Ovary (tissue), 9 donors: ENCODE measurements around the gene ADGRV1. TPM values are rescaled to one million over a fixed set of nuclear protein-coding genes. Genes with fewer than 3 reads are reported as not detected.
"Not testable (repeated sequence)": the region's sequence is repeated elsewhere in the genome, so short reads cannot be mapped to it uniquely, and the experiment has no call there.

ENCODE experiments used
- DNase-seq, 5 donors: peaks; one replicate each; pipeline ENCODE4 v3.0.0-alpha.2; 2019 to 2020
- H3K27ac ChIP-seq, 2 donors: fragments of 200-600 bp; one replicate each; pipeline versions ENCODE4 v1.5.1 to v1.8.0; 2019 to 2022
- H3K27me3 ChIP-seq: fragments of 200-600 bp; one replicate; pipeline ENCODE4 v1.8.0; 2022
- H3K36me3 ChIP-seq: fragments of 200-600 bp; sonication (generic); one replicate; pipeline ENCODE4 v1.5.1; 2019
- H3K4me1 ChIP-seq: one replicate; pipeline ENCODE4 v1.8.1; 2013; ENCODE audit warnings: mild to moderate bottlenecking, moderate library complexity; ENCODE audit not compliant: insufficient read depth
- H3K4me3 ChIP-seq: fragments of 200-600 bp; sonication (generic); one replicate; pipeline ENCODE4 v1.5.1; 2017
- H3K9me3 ChIP-seq, 2 donors: fragments of 200-600 bp in 1 of 2; sonication (generic) in 1 of 2; one replicate each; pipeline versions ENCODE4 v1.5.1 to v1.8.1; 2013 to 2019; ENCODE audit warnings: mild to moderate bottlenecking in 1 of 2, moderate library complexity in 1 of 2
- EP300 ChIP-seq: sonication (generic); formaldehyde crosslinking; IDR thresholded peaks from one replicate; pipeline ENCODE4 v1.6.1; 2017; ENCODE audit warnings: antibody characterized with exemption
- POLR2A ChIP-seq: fragments of 450-650 bp; IDR thresholded peaks from one replicate; pipeline ENCODE4 v1.6.1; 2017; ENCODE audit warnings: antibody characterized with exemption, mild to moderate bottlenecking, moderate library complexity
- WGBS, 3 donors: extraction: QIAGEN DNeasy Blood & Tissue Kit in 1 of 3; methylation state at CpG; one replicate each; pipeline versions ENCODE4 v1.1.5 to v1.1.7; 2013 to 2017; 5-methylcytosine and 5-hydroxymethylcytosine counted together
- intact Hi-C, 4 donors: fragments of 100-400 bp; cut with DNase I; formaldehyde crosslinking; loops; one replicate each; pipeline versions ENCODE4 v1.11.0 to v1.15.1; 2022 to 2023
- polyA plus RNA-seq, 2 donors: library from polyadenylated mRNA; stranded (reverse); fragments of 200-250 nt in 1 of 2; fragments of 350-450 nt in 1 of 2; fragmentation: Illumina TruSeq in 1 of 2; extraction: RNeasy Lipid Tissue Mini Kit (QIAGEN cat#74804) in 1 of 2; gene quantifications; one replicate each; pipeline ENCODE4 v1.2.3, GENCODE V29; 2013 to 2014
- total RNA-seq, 7 donors: library from RNA; depleted of rRNA in 2 of 7; stranded (reverse); fragments of >200 nt in 2 of 7; fragmentation: NEBNext Ultra II Directional in 3 of 7; extraction: Animal tissue kit (Norgen Biotek cat#: 25700) in 3 of 7; gene quantifications; one replicate each; pipeline versions ENCODE4 v1.1.0 to v1.2.4, GENCODE V29; 2016 to 2023
- TF ChIP-seq, protein P1 (sequence below), 3 donors: fragments of 450-650 bp in 2 of 3; fragments of 200-600 bp in 1 of 3; IDR thresholded peaks; one replicate each; pipeline versions ENCODE4 v1.5.1 to v1.8.0; 2016 to 2022; ENCODE audit warnings: antibody characterized with exemption in 3 of 3, mild to moderate bottlenecking in 1 of 3
- donor health status: DM: no; HTN: no; CAD: no; lungs with moderate emphysema.
- donor health status: DM: no; HTN: no; CAD: no.
- donor health status: Bipolar disorder and iron deficiency.
- donor health status: DM: yes; HTN: yes; CAD: no.
- donor health status: DM: no; HTN: no; CAD: no.
- donor health status: DM: yes; HTN: yes; CAD: no.

Gene ADGRV1
- total and polyA plus RNA-seq, 9 donors = 0.21 to 2.7 (median 1.1) TPM

GRCh38 chr5:90575712-90576111 is 17.1 kb downstream of the ADGRV1 start:
- intact Hi-C loops = no loop called here
- 85 to 89% (median 86%) methylated on average over 5 of the region's 5 CpGs for WGBS, 3 donors
- TF ChIP-seq EP300 = no peak
- TF ChIP-seq POLR2A = no peak
- TF ChIP-seq, protein P1, sequence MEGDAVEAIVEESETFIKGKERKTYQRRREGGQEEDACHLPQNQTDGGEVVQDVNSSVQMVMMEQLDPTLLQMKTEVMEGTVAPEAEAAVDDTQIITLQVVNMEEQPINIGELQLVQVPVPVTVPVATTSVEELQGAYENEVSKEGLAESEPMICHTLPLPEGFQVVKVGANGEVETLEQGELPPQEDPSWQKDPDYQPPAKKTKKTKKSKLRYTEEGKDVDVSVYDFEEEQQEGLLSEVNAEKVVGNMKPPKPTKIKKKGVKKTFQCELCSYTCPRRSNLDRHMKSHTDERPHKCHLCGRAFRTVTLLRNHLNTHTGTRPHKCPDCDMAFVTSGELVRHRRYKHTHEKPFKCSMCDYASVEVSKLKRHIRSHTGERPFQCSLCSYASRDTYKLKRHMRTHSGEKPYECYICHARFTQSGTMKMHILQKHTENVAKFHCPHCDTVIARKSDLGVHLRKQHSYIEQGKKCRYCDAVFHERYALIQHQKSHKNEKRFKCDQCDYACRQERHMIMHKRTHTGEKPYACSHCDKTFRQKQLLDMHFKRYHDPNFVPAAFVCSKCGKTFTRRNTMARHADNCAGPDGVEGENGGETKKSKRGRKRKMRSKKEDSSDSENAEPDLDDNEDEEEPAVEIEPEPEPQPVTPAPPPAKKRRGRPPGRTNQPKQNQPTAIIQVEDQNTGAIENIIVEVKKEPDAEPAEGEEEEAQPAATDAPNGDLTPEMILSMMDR (IDR thresholded peaks at IDR 0.05) = no peak
- Histone ChIP-seq H3K27ac (no peak overlapping the region), H3K27me3 (no peaks in the 10 kb centered on the region), H3K36me3 (no peaks in the 10 kb centered on the region), H3K4me1 (no peaks in the 10 kb centered on the region), H3K9me3 (no peaks in the 10 kb centered on the region), H3K4me3 (no peak overlapping the region)
- DNase-seq = no peak

DNA sequence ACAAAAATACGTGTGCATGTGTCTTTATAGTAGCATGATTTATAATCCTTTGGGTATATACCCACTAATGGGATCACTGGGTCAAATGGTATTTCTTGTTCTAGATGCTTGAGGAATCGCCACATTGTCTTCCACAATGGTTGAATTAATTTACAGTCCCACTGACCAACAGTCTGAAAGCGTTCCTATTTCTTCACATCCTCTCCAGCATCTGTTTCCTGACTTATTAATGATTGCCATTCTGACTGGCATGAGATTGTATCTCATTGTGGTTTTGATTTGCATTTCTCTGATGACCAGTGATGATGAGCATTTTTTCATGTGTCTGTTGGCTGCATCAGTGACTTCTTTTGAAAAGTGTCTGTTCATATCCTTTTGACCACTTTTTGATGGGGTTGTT is 18.0 kb downstream of the ADGRV1 start:
- H3K36me3 ChIP-seq, intact Hi-C loops, H3K4me1 ChIP-seq, H3K27ac ChIP-seq, DNase-seq, H3K4me3 ChIP-seq, H3K9me3 ChIP-seq, H3K27me3 ChIP-seq: not testable (repeated sequence)
- 90 to 92% (median 90%) methylated on average over 3 of the region's 3 CpGs for WGBS, 3 donors

- DNase-seq, H3K4me3 ChIP-seq, intact Hi-C loops, H3K36me3 ChIP-seq, H3K9me3 ChIP-seq, H3K27ac ChIP-seq, H3K27me3 ChIP-seq, H3K4me1 ChIP-seq: not testable (repeated sequence)
- WGBS, 3 donors = 86 to 92% (median 92%) methylated on average over 2 of the region's 2 CpGs
These were observed 21.3 kb downstream of the ADGRV1 start for GRCh38 chr5:90579905-90580304.

DNA sequence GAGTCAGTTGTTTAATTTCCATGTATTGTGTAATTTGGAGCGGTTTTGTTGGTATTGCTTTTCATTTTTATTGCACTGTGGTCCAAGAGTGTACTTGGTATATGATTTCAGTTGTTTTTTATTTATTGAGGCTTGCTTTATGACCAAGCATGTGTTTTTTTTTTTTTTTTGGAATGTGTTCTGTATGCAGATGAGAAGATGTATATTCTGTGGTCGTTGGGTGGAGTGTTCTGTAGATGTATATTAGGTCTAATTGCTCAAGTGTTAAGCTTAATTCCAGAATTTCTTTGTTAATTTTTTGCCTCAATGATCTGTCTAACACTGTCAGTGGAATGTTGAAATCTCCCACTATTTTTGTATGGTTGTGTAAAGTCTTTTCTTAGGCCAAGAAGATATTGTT is 23.4 kb downstream of the ADGRV1 start:
- Histone ChIP-seq H3K4me3 (no peak overlapping the region), H3K36me3 (no peaks in the 10 kb centered on the region), H3K27ac (no peak overlapping the region), H3K27me3 (no peaks in the 10 kb centered on the region), H3K4me1 (no peaks in the 10 kb centered on the region), H3K9me3 (no peaks in the 10 kb centered on the region)
- 66 to 76% (median 71%) methylated on average over 2 of the region's 2 CpGs for WGBS, 3 donors
- intact Hi-C loops = no loop called here
- no peak for DNase-seq
- TF ChIP-seq POLR2A = no peak
- TF ChIP-seq, protein P1 (IDR thresholded peaks at IDR 0.05) = no peak
- TF ChIP-seq EP300 = no peak

DNA sequence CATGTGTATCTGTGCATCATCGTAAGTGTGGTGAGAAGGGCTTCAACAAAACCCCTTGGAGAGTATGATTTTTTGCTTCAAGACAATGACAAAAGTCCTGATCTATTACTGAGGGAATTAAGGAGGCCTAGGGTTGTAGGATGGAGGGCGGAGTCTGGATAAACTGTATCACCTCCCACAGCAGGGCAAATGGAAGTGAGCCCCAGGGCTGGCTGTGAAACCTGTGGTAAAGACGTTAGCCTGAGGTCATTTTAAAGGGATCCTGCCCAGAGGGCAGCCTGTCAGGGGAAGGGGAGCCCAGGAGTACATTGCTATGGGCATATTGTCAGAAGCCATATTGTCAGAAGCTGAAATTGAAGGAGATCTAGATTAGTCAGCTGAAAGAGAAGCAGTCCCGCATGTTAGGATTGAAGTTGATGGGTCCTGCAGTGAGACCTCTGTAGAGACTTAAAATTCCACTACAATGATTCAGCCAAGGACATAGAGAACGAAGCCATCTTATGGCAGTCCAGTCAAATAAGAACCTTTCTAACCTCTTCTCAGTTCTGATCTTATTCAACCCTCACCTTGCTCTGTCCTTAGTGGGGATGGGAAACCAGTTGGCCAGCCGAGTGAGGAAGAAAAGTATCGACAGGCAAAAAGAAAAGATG is 26.9 kb downstream of the ADGRV1 start:
- intact Hi-C loops = no loop called here
- H3K9me3 ChIP-seq = no peaks in the 10 kb centered on the region
- no peaks in the 10 kb centered on the region for H3K36me3 ChIP-seq
- no peak overlapping the region for H3K27ac ChIP-seq
- no peaks in the 10 kb centered on the region for H3K4me1 ChIP-seq
- H3K27me3 ChIP-seq = no peaks in the 10 kb centered on the region
- WGBS, 3 donors = 73 to 77% (median 76%) methylated on average over 7 of the region's 7 CpGs
- TF ChIP-seq, protein P1 (IDR thresholded peaks at IDR 0.05) = no peak
- TF ChIP-seq EP300 = no peak
- no peak for TF ChIP-seq POLR2A
- no peak for DNase-seq
- no peak overlapping the region for H3K4me3 ChIP-seq
